A375 (cell line): ENCODE measurements around the gene NRF1. TPM values are rescaled to one million over a fixed set of nuclear protein-coding genes. Genes with fewer than 3 reads are reported as not detected.

Experiments used
- small RNA-seq: library from RNA; depleted of rRNA; stranded (forward); fragments of <200 nt; gene quantifications from one replicate; pipeline ENCODE3, GENCODE V24; 2014
- total RNA-seq: library from RNA; depleted of rRNA; stranded (reverse); fragments of >200 nt; shearing (Covaris generic); gene quantifications from 2 replicates; pipeline ENCODE4 v1.2.3, GENCODE V29; 2014; rRNA removed

Gene NRF1
- total RNA-seq: 10.2 and 14.3 TPM in 2 replicates

GRCh38 chr7:129611246-129612111, at the start of gene NRF1:
Gene NRF1, plus strand, starts transcription at chr7:129611720. Its CDS starts 45,632 bp downstream, at chr7:129657352.

Small RNA genes lying within 50 kb of the gene (small RNA-seq; reads per million reads assigned to genes)
- 148 reads per million, percentile 96 among the genes with 10 or more reads in this experiment for gene MIR182
- 9.3 reads per million, percentile 88 among the genes with 10 or more reads in this experiment for gene MIR183
- not detected for gene MIR96

Other genes with a start within 250 kb of the NRF1 start
- gene STRIP2, start 177.3 kb upstream of the NRF1 start, total RNA-seq: 5.1 and 7.6 TPM in 2 replicates
- 3.6 and 5.9 TPM in 2 replicates for gene SMKR1, start 109.2 kb upstream of the NRF1 start, total RNA-seq